ENCODE measurements around the gene SOX5.
"Not testable (repeated sequence)": the region's sequence is repeated elsewhere in the genome, so short reads cannot be mapped to it uniquely, and the experiment has no call there.

SOX5 gene

GRCh38 chr12:23533699-23534098 is 415.8 kb downstream of the SOX5 start:
- no peak for DNase-seq

- no peak for DNase-seq
Measured at GRCh38 chr12:23533265-23533664, 416.2 kb downstream of the SOX5 start.

- DNase-seq: no peak
Measured at GRCh38 chr12:23528316-23528715, 421.2 kb downstream of the SOX5 start.

- no peak for DNase-seq
Measured at GRCh38 chr12:23525450-23526072, 423.9 kb downstream of the SOX5 start.

- DNase-seq: no peak
Measured at GRCh38 chr12:23523339-23523738, 426.1 kb downstream of the SOX5 start.

GRCh38 chr12:23519444-23519843 is 430.0 kb downstream of the SOX5 start:
- not testable (repeated sequence) for DNase-seq

GRCh38 chr12:23515785-23516184 is 433.7 kb downstream of the SOX5 start:
- DNase-seq: not testable (repeated sequence)

GRCh38 chr12:23510484-23510883 is 439.0 kb downstream of the SOX5 start:
- DNase-seq: no peak

GRCh38 chr12:23509832-23510231 is 439.6 kb downstream of the SOX5 start:
- DNase-seq: not testable (repeated sequence)

GRCh38 chr12:23507785-23508184 is 441.7 kb downstream of the SOX5 start:
- not testable (repeated sequence) for DNase-seq

GRCh38 chr12:23505736-23506135 is 443.7 kb downstream of the SOX5 start:
- DNase-seq: not testable (repeated sequence)

GRCh38 chr12:23504641-23505399 is 444.6 kb downstream of the SOX5 start:
- no peak for DNase-seq

GRCh38 chr12:23504043-23504442 is 445.4 kb downstream of the SOX5 start:
- no peak for DNase-seq

- no peak for DNase-seq
Measured at GRCh38 chr12:23503544-23503943, 445.9 kb downstream of the SOX5 start.

- DNase-seq: no peak
Measured at GRCh38 chr12:23502259-23502658, 447.2 kb downstream of the SOX5 start.

- DNase-seq: no peak
Measured at GRCh38 chr12:23495472-23495871, 454.0 kb downstream of the SOX5 start.

- DNase-seq: no peak
Measured at GRCh38 chr12:23493672-23494071, 455.8 kb downstream of the SOX5 start.

GRCh38 chr12:23491029-23491428 is 458.4 kb downstream of the SOX5 start:
- not testable (repeated sequence) for DNase-seq

- DNase-seq: no peak
Measured at GRCh38 chr12:23488130-23488529, 461.3 kb downstream of the SOX5 start.

GRCh38 chr12:23484238-23484637 is 465.2 kb downstream of the SOX5 start:
- DNase-seq: no peak

- no peak for DNase-seq
Measured at GRCh38 chr12:23482571-23482970, 466.9 kb downstream of the SOX5 start.
